HepG2 (cell line): ENCODE data around the gene UBE3B. TPM values are rescaled to one million over a fixed set of nuclear protein-coding genes. Genes with fewer than 3 reads are reported as not detected.

Experiments used
- DMAP1 ChIP-seq: IDR thresholded peaks from 2 replicates; pipeline ENCODE4 v1.6.1; 2016
- FOSL2 ChIP-seq: sonication (generic); formaldehyde crosslinking; IDR thresholded peaks from 2 replicates; pipeline ENCODE4 v1.4.0; 2020; ENCODE audit warnings: missing genetic modification reagents
- MXI1 ChIP-seq: IDR thresholded peaks from 3 replicates; pipeline ENCODE4 v1.6.1; 2012; ENCODE audit warnings: low read depth, low read length, inconsistent platforms, borderline replicate concordance
- NFIC ChIP-seq: IDR thresholded peaks from 2 replicates; pipeline ENCODE4 v1.6.1; 2012; ENCODE audit warnings: mild to moderate bottlenecking, low read length, inconsistent platforms
- PAX8 ChIP-seq: sonication (generic); formaldehyde crosslinking; IDR thresholded peaks from 2 replicates; pipeline ENCODE4 v1.8.0; 2022; ENCODE audit warnings: mild to moderate bottlenecking, missing genetic modification reagents, borderline replicate concordance
- PLRG1 ChIP-seq: fragments of 450-650 bp; conservative IDR thresholded peaks from 2 replicates; pipeline ENCODE4 v1.6.1; 2016
- PRMT3 ChIP-seq: sonication (generic); formaldehyde crosslinking; IDR thresholded peaks from 2 replicates; pipeline ENCODE4 v1.8.1; 2022; ENCODE audit warnings: low read depth, mild to moderate bottlenecking, moderate library complexity, missing genetic modification reagents, borderline replicate concordance
- SETDB1 ChIP-seq: sonication (generic); formaldehyde crosslinking; IDR thresholded peaks from 2 replicates; pipeline ENCODE4 v1.5.1; 2020; ENCODE audit warnings: missing genetic modification reagents, mild to moderate bottlenecking, borderline replicate concordance
- ZFP62 ChIP-seq: sonication (generic); formaldehyde crosslinking; IDR thresholded peaks from 2 replicates; pipeline ENCODE4 v1.4.0; 2020; ENCODE audit warnings: missing genetic modification reagents
- ZNF232 ChIP-seq: sonication (generic); formaldehyde crosslinking; IDR thresholded peaks from 2 replicates; pipeline ENCODE4 v1.4.0; 2020; ENCODE audit warnings: missing genetic modification reagents, borderline replicate concordance
- ZNF350 ChIP-seq: sonication (generic); formaldehyde crosslinking; IDR thresholded peaks from 2 replicates; pipeline ENCODE4 v1.4.0; 2020; ENCODE audit warnings: mild to moderate bottlenecking, low read depth, missing genetic modification reagents, borderline replicate concordance
- ZNF816 ChIP-seq: sonication (generic); formaldehyde crosslinking; IDR thresholded peaks from 2 replicates; pipeline ENCODE4 v1.8.0; 2022; ENCODE audit warnings: missing genetic modification reagents, mild to moderate bottlenecking, borderline replicate concordance
- ZSCAN29 ChIP-seq: sonication (generic); formaldehyde crosslinking; conservative IDR thresholded peaks from 2 replicates; pipeline ENCODE4 v1.4.0; 2020; ENCODE audit warnings: mild to moderate bottlenecking, missing genetic modification reagents
- polyA plus RNA-seq, 8 experiments: library from polyadenylated mRNA; depleted of rRNA in 3 of 8; stranded (reverse) in 7 of 8; unstranded in 1 of 8; fragments of >200 nt; fragmentation: Illumina TruSeq in 4 of 8; extraction: Trizol in 4 of 8; gene quantifications; 2 replicates each; pipeline versions ENCODE4 v1.2.1 to v1.2.3, GENCODE V29; 2011 to 2016; ENCODE audit warnings: low read depth in 4 of 8, missing spikeins in 1 of 8, mixed read lengths in 1 of 8; ENCODE audit not compliant: insufficient read depth in 1 of 8
- total RNA-seq, 5 experiments: library from RNA; depleted of rRNA; stranded (reverse); fragments of >200 nt; fragmentation: Illumina TruSeq; extraction: Trizol; gene quantifications; 2 replicates each; pipeline ENCODE4 v1.2.3, GENCODE V29; 2016; ENCODE audit warnings: low read depth in 1 of 5
- TF ChIP-seq, protein P1 (sequence below): sonication (generic); formaldehyde crosslinking; IDR thresholded peaks from 2 replicates; pipeline ENCODE4 v1.4.0; 2020; ENCODE audit warnings: missing genetic modification reagents
- TF ChIP-seq, protein P2 (sequence below): sonication (generic); formaldehyde crosslinking; IDR thresholded peaks from 2 replicates; pipeline ENCODE4 v1.4.0; 2020; ENCODE audit warnings: missing genetic modification reagents
- TF ChIP-seq, protein P3 (sequence below): IDR thresholded peaks from 2 replicates; pipeline ENCODE4 v1.6.1; 2016; ENCODE audit warnings: missing genetic modification reagents, missing compliant biosample characterization
- TF ChIP-seq, protein P4 (sequence below): sonication (generic); formaldehyde crosslinking; IDR thresholded peaks from 2 replicates; pipeline ENCODE4 v1.8.1; 2023; ENCODE audit warnings: mild to moderate bottlenecking, moderate library complexity, missing genetic modification reagents
- TF ChIP-seq, protein P5 (sequence below): sonication (generic); formaldehyde crosslinking; conservative IDR thresholded peaks from 2 replicates; pipeline ENCODE4 v1.8.0; 2022; ENCODE audit warnings: missing genetic modification reagents

Gene UBE3B
- total and polyA plus RNA-seq, 2 of the 13 experiments (the other 11 are each of a cell fraction or from before 2014, with no cell fraction given), result 22.7 to 25.3 TPM

DNA sequence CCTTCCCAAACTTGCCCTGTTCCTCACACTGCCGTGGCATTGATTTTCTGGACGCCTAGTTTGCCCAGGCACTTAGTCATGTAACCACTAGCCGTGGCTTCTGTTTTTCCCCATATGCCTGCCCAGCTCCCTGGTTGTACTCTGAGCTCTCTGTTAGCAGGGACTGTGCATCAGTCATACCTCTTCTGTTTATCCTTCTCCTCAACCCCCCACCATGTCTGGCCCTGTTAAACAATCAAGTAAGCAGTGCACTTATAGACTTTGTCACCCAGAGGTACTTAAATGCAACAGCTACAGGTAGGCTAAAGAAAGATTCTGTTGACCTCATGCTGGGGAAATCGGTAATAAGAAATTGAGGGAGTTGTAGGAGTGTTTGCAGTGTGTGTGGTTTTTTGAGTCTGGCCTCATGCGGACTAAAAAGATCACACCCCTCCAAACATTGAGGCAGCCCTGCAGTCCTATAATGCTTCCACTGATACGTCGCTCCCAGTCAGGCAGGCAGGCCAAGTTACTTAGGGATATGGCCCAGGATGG is 17.0 kb downstream of the UBE3B start (continued):
- TF ChIP-seq PAX8 (CRISPR knock-in tag), result no peak
- TF ChIP-seq PRMT3, result no peak
- TF ChIP-seq FOSL2, result peak; percentile 84
- TF ChIP-seq, protein P1, sequence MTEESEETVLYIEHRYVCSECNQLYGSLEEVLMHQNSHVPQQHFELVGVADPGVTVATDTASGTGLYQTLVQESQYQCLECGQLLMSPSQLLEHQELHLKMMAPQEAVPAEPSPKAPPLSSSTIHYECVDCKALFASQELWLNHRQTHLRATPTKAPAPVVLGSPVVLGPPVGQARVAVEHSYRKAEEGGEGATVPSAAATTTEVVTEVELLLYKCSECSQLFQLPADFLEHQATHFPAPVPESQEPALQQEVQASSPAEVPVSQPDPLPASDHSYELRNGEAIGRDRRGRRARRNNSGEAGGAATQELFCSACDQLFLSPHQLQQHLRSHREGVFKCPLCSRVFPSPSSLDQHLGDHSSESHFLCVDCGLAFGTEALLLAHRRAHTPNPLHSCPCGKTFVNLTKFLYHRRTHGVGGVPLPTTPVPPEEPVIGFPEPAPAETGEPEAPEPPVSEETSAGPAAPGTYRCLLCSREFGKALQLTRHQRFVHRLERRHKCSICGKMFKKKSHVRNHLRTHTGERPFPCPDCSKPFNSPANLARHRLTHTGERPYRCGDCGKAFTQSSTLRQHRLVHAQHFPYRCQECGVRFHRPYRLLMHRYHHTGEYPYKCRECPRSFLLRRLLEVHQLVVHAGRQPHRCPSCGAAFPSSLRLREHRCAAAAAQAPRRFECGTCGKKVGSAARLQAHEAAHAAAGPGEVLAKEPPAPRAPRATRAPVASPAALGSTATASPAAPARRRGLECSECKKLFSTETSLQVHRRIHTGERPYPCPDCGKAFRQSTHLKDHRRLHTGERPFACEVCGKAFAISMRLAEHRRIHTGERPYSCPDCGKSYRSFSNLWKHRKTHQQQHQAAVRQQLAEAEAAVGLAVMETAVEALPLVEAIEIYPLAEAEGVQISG (CRISPR knock-in tag), result no peak
- no peak for TF ChIP-seq PLRG1
- no peak for TF ChIP-seq ZNF232 (CRISPR knock-in tag)
- no peak for TF ChIP-seq ZFP62 (CRISPR knock-in tag)
- TF ChIP-seq, protein P2, sequence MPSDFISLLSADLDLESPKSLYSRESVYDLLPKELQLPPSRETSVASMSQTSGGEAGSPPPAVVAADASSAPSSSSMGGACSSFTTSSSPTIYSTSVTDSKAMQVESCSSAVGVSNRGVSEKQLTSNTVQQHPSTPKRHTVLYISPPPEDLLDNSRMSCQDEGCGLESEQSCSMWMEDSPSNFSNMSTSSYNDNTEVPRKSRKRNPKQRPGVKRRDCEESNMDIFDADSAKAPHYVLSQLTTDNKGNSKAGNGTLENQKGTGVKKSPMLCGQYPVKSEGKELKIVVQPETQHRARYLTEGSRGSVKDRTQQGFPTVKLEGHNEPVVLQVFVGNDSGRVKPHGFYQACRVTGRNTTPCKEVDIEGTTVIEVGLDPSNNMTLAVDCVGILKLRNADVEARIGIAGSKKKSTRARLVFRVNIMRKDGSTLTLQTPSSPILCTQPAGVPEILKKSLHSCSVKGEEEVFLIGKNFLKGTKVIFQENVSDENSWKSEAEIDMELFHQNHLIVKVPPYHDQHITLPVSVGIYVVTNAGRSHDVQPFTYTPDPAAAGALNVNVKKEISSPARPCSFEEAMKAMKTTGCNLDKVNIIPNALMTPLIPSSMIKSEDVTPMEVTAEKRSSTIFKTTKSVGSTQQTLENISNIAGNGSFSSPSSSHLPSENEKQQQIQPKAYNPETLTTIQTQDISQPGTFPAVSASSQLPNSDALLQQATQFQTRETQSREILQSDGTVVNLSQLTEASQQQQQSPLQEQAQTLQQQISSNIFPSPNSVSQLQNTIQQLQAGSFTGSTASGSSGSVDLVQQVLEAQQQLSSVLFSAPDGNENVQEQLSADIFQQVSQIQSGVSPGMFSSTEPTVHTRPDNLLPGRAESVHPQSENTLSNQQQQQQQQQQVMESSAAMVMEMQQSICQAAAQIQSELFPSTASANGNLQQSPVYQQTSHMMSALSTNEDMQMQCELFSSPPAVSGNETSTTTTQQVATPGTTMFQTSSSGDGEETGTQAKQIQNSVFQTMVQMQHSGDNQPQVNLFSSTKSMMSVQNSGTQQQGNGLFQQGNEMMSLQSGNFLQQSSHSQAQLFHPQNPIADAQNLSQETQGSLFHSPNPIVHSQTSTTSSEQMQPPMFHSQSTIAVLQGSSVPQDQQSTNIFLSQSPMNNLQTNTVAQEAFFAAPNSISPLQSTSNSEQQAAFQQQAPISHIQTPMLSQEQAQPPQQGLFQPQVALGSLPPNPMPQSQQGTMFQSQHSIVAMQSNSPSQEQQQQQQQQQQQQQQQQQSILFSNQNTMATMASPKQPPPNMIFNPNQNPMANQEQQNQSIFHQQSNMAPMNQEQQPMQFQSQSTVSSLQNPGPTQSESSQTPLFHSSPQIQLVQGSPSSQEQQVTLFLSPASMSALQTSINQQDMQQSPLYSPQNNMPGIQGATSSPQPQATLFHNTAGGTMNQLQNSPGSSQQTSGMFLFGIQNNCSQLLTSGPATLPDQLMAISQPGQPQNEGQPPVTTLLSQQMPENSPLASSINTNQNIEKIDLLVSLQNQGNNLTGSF (CRISPR knock-in tag), result no peak
- no peak for TF ChIP-seq SETDB1 (CRISPR knock-in tag)
- TF ChIP-seq DMAP1 (CRISPR knock-in tag), result no peak
- TF ChIP-seq, protein P3, sequence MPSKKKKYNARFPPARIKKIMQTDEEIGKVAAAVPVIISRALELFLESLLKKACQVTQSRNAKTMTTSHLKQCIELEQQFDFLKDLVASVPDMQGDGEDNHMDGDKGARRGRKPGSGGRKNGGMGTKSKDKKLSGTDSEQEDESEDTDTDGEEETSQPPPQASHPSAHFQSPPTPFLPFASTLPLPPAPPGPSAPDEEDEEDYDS (CRISPR knock-in tag), result no peak; the same call in 1 of the 2 replicates
- TF ChIP-seq ZNF350 (CRISPR knock-in tag), result 0 out of 2 replicates have a peak, but pooled peaks have one; percentile 38
- no peak for TF ChIP-seq ZNF816 (CRISPR knock-in tag)
- TF ChIP-seq, protein P4, sequence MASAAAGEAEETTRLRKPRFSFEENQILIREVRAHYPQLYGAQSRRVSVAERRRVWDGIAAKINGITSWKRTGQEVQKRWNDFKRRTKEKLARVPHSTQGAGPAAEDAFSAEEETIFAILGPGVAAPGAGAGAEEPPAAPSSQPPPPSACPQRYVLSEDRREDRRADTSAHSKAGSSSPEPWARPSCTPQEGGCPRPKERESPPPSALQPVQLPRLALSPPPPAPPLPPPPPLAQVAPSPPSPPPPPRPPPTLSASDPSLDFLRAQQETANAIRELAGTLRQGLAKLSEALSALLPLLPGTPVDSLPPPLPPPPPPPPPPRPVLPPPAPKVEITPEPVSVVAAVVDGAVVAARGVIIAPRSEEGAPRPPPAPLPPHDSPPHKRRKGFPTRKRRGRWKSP (CRISPR knock-in tag), result no peak
- TF ChIP-seq NFIC, result peak; percentile 30; the same call in 1 of the 2 replicates
- 0 out of 2 replicates have a peak, but pooled peaks have one; percentile 26 for TF ChIP-seq ZSCAN29 (CRISPR knock-in tag)
- TF ChIP-seq, protein P5, sequence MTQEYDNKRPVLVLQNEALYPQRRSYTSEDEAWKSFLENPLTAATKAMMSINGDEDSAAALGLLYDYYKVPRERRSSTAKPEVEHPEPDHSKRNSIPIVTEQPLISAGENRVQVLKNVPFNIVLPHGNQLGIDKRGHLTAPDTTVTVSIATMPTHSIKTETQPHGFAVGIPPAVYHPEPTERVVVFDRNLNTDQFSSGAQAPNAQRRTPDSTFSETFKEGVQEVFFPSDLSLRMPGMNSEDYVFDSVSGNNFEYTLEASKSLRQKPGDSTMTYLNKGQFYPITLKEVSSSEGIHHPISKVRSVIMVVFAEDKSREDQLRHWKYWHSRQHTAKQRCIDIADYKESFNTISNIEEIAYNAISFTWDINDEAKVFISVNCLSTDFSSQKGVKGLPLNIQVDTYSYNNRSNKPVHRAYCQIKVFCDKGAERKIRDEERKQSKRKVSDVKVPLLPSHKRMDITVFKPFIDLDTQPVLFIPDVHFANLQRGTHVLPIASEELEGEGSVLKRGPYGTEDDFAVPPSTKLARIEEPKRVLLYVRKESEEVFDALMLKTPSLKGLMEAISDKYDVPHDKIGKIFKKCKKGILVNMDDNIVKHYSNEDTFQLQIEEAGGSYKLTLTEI (CRISPR knock-in tag), result no peak
- TF ChIP-seq MXI1, result peak; percentile 49; the same call in 1 of the 3 replicates
